Measurements from ENCODE around the gene GPX3.
A peak's percentile ranks its signal among the peaks of the same experiment; 100 is the strongest.

GPX3 gene

GRCh38 chr5:151034422-151035379 is 14.3 kb downstream of the GPX3 start:
- DNase-seq (ENCODE audit: low read depth): peak; percentile 62

- DNase-seq (ENCODE audit: low read depth): no peak
Observed at GRCh38 chr5:151036556-151036955, 16.2 kb downstream of the GPX3 start.

- DNase-seq (ENCODE audit: low read depth): peak; percentile 58
Observed at GRCh38 chr5:151037561-151038411, 17.4 kb downstream of the GPX3 start.

GRCh38 chr5:151038412-151038745 is 18.0 kb downstream of the GPX3 start:
- DNase-seq (ENCODE audit: low read depth): no peak

- DNase-seq (ENCODE audit: low read depth): peak; percentile 72
Observed at GRCh38 chr5:151038801-151039238, 18.4 kb downstream of the GPX3 start.

GRCh38 chr5:151039665-151040064 is 19.3 kb downstream of the GPX3 start:
- no peak for DNase-seq (ENCODE audit: low read depth)

GRCh38 chr5:151040211-151040747 is 19.9 kb downstream of the GPX3 start:
- peak; percentile 73 for DNase-seq (ENCODE audit: low read depth)

- no peak for DNase-seq (ENCODE audit: low read depth)
Observed at GRCh38 chr5:151041577-151042268, 21.3 kb downstream of the GPX3 start.

- DNase-seq (ENCODE audit: low read depth): no peak
Observed at GRCh38 chr5:151042453-151043093, 22.2 kb downstream of the GPX3 start.

- DNase-seq (ENCODE audit: low read depth): peak; percentile 49
Observed at GRCh38 chr5:151047814-151048425, 27.5 kb downstream of the GPX3 start.

- DNase-seq (ENCODE audit: low read depth): peak; percentile 57
Observed at GRCh38 chr5:151048526-151048925, 28.1 kb downstream of the GPX3 start.

GRCh38 chr5:151051066-151051930 is 30.9 kb downstream of the GPX3 start:
- peak; percentile 85 for DNase-seq (ENCODE audit: low read depth)

- DNase-seq (ENCODE audit: low read depth): no peak
Observed at GRCh38 chr5:151051931-151052608, 31.7 kb downstream of the GPX3 start.

GRCh38 chr5:151052836-151053235 is 32.4 kb downstream of the GPX3 start:
- DNase-seq (ENCODE audit: low read depth): no peak

GRCh38 chr5:151053796-151054462 is 33.5 kb downstream of the GPX3 start:
- no peak for DNase-seq (ENCODE audit: low read depth)

GRCh38 chr5:151054709-151055108 is 34.3 kb downstream of the GPX3 start:
- no peak for DNase-seq (ENCODE audit: low read depth)

GRCh38 chr5:151055336-151055735 is 34.9 kb downstream of the GPX3 start:
- DNase-seq (ENCODE audit: low read depth): no peak

GRCh38 chr5:151056379-151057325 is 36.3 kb downstream of the GPX3 start:
- DNase-seq (ENCODE audit: low read depth): no peak
